Heart right ventricle (tissue), 16 donors: Measurements from ENCODE around the gene FFAR1. TPM values are rescaled to one million over a fixed set of nuclear protein-coding genes. Genes with fewer than 3 reads are reported as not detected.

Experiments used
- ATAC-seq, 8 donors: fragments of 200-7000 bp; cut with Tn5 transposase; one replicate each; pipeline ENCODE4 v1.9.1; 2020; ENCODE audit warnings: mild to moderate bottlenecking in 8 of 8, moderate library complexity in 8 of 8, moderate number of reproducible peaks in 1 of 8
- DNase-seq, 2 donors: peaks; one replicate each; pipeline ENCODE4 v3.0.0-alpha.2; 2020
- H3K27ac ChIP-seq, 10 donors: fragments of 200-600 bp; sonication (generic) in 2 of 10; one replicate each; pipeline versions ENCODE4 v1.5.0 to v1.8.0; 2020 to 2022; ENCODE audit warnings: mild to moderate bottlenecking in 3 of 10
- H3K27me3 ChIP-seq, 7 donors: fragments of 200-600 bp; one replicate each; pipeline ENCODE4 v1.8.0; 2021 to 2022; ENCODE audit warnings: mild to moderate bottlenecking in 2 of 7
- H3K36me3 ChIP-seq, 9 donors: fragments of 200-600 bp; sonication (generic) in 1 of 9; one replicate each; pipeline versions ENCODE4 v1.5.0 to v1.8.0; 2020 to 2022; ENCODE audit warnings: mild to moderate bottlenecking in 2 of 9
- H3K4me1 ChIP-seq, 9 donors: fragments of 200-600 bp; sonication (generic) in 1 of 9; one replicate each; pipeline versions ENCODE4 v1.5.0 to v1.8.0; 2020 to 2022; ENCODE audit warnings: mild to moderate bottlenecking in 4 of 9
- H3K4me3 ChIP-seq, 10 donors: fragments of 200-600 bp; sonication (generic) in 2 of 10; one replicate each; pipeline versions ENCODE4 v1.5.0 to v1.8.0; 2020 to 2022; ENCODE audit warnings: mild to moderate bottlenecking in 7 of 10, moderate library complexity in 2 of 10
- H3K9me3 ChIP-seq, 11 donors: fragments of 200-600 bp in 10 of 11; sonication (generic) in 2 of 11; one replicate each; pipeline versions ENCODE4 v1.5.0 to v1.8.0; 2013 to 2022; ENCODE audit warnings: mild to moderate bottlenecking in 2 of 11, control low read depth in 1 of 11, moderate library complexity in 1 of 11
- WGBS, 2 donors: extraction: QIAGEN DNeasy Blood & Tissue Kit; methylation state at CpG; one replicate each; pipeline ENCODE4 v1.1.7; 2013; ENCODE audit warnings: inconsistent platforms in 1 of 2; 5-methylcytosine and 5-hydroxymethylcytosine counted together
- intact Hi-C, 10 donors: fragments of 100-400 bp; cut with DNase I; formaldehyde crosslinking; loops; one replicate each; pipeline versions ENCODE4 v1.11.1 to v1.14.2; 2022
- polyA plus RNA-seq, 2 donors: library from polyadenylated mRNA; stranded (reverse); fragments of 200-250 nt; gene quantifications; one replicate each; pipeline ENCODE4 v1.2.3, GENCODE V29; 2013
- total RNA-seq, 10 donors: library from RNA; stranded (reverse); fragmentation: NEBNext Ultra II Directional in 3 of 10; extraction: Animal tissue kit (Norgen Biotek cat#: 25700) in 3 of 10; gene quantifications; one replicate each; pipeline versions ENCODE4 v1.2.1 to v1.2.4, GENCODE V29; 2021 to 2023
- TF ChIP-seq, protein P1 (sequence below), 9 donors: fragments of 200-600 bp; sonication (generic) in 2 of 9; IDR thresholded peaks; one replicate each; pipeline versions ENCODE4 v1.5.0 to v1.8.0; 2021 to 2022; ENCODE audit warnings: antibody characterized with exemption in 9 of 9, mild to moderate bottlenecking in 5 of 9, moderate library complexity in 1 of 9
- donor health status: Arrhythmogenic right ventricular cardiomyopathy.
- donor health status: ischemic (EF 13 %, LVEDD 7.1; RV severe dilation, severe dysfunction).
- donor health status: healthy with polysubstance abuse.
- donor health status: DM: no; HTN: yes; CAD: no.
- donor health status: DM: no; HTN: no; CAD: no.
- donor health status: ischemic (EF 25% LVEDD 6.9; RV normal size, moderate dysfunction).
- donor health status: ischemic (EF 25% LVEDD 5.7; RV mildly dilated, moderate dysfunction).
- donor health status: healthy.
- donor health status: DM: yes; HTN: yes; CAD: no.
- donor health status: Ischemic cardiomyopathy.
- donor health status: ischemic (EF 35%, LVEDD 5.7; RV mildly dilated, moderate dysfunction).
- donor health status: nonischemic (EF 11% LVEDD 7.7; RV severe dilation, severe dysfunction).
- donor health status: DM: yes; HTN: yes; CAD: no.
- donor health status: PGD.
- donor health status: ischemic (EF 29% LVEDD 5.4; RV normal size, mild dysfunction).
- donor health status: nonischemic (EF 23%, LVEDD 6.1; RV moderate dilation, normal function).

The FFAR1 gene
- total and polyA plus RNA-seq, 12 donors = not detected

DNA sequence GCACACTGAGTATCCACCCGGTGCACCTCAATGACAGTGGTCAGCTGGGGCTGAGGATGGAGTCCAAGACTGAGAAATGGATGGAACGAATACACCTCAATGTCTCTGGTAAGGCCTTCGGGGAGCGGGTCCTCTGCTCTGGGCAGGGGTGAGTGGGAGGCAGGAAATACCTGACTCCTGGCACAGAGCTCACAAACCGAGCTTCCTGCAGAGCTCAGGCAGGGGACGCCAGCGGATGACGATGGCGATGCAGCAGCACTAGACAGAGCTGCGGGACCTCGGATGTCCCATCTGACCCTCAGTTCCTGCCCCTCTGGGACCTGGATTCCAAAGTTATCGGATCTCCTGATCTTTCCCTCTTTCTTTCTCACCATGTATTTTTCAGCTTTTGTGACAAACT, 14.9 kb upstream of the FFAR1 start:
- ATAC-seq = no peak

DNA sequence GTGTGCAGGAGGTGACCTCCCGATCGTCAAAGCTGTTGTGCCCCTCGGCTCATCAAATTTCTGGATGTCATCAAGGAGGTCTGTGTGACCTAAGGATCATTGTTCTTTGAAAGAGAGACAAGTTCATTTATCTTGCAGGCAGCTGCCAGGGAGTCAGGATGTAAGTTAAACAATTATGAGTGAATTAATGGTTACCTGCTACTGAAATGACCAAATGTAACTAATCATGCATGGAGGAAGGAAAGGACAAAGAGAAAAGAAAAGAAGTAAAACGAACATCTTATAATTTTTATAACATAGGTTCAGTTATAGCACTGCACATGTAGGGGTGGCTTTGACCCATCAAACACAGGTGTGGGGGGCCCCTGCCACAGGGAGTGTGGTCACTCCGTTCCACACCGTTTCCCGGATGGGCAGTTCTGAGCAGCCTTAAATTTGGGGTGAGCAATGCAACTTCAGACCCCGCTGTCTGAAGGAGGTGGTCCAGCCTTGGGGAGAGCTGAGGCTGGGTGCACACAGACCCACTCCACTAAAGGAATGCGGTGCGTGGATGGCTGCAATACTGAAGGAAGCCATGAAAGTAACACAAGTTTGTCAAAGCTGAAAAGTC, 13.5 kb upstream of the FFAR1 start:
- no peak for DNase-seq
- no peak overlapping the region for H3K27ac ChIP-seq
- TF ChIP-seq, protein P1, sequence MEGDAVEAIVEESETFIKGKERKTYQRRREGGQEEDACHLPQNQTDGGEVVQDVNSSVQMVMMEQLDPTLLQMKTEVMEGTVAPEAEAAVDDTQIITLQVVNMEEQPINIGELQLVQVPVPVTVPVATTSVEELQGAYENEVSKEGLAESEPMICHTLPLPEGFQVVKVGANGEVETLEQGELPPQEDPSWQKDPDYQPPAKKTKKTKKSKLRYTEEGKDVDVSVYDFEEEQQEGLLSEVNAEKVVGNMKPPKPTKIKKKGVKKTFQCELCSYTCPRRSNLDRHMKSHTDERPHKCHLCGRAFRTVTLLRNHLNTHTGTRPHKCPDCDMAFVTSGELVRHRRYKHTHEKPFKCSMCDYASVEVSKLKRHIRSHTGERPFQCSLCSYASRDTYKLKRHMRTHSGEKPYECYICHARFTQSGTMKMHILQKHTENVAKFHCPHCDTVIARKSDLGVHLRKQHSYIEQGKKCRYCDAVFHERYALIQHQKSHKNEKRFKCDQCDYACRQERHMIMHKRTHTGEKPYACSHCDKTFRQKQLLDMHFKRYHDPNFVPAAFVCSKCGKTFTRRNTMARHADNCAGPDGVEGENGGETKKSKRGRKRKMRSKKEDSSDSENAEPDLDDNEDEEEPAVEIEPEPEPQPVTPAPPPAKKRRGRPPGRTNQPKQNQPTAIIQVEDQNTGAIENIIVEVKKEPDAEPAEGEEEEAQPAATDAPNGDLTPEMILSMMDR (IDR thresholded peaks at IDR 0.05) = no peak
- no peak for ATAC-seq
- H3K36me3 ChIP-seq = no peaks in the 10 kb centered on the region
- H3K27me3 ChIP-seq = peaks cover 0 to 50% (median 35%) of the 10 kb centered on the region in 7 donors
- no peak overlapping the region for H3K4me3 ChIP-seq
- intact Hi-C loops = no loop called here
- no peaks in the 10 kb centered on the region for H3K4me1 ChIP-seq
- H3K9me3 ChIP-seq = no peaks in the 10 kb centered on the region
- WGBS, 2 donors = 83 to 90% methylated on average over 10 of the region's 10 CpGs

More for the DNA sequence above, 14.9 kb upstream of the FFAR1 start:
- 58 to 59% methylated on average over 12 of the region's 12 CpGs for WGBS, 2 donors
- Histone ChIP-seq H3K4me1 (peaks cover 0 to 6% (median 0%) of the 10 kb centered on the region in 9 donors), H3K4me3 (no peak overlapping the region), H3K9me3 (no peaks in the 10 kb centered on the region), H3K27ac (no peak overlapping the region), H3K27me3 (peaks cover 0 to 60% (median 39%) of the 10 kb centered on the region in 7 donors), H3K36me3 (no peaks in the 10 kb centered on the region)
- DNase-seq = no peak
- TF ChIP-seq, protein P1 (IDR thresholded peaks at IDR 0.05) = no peak
- intact Hi-C loops = no loop called here

DNA sequence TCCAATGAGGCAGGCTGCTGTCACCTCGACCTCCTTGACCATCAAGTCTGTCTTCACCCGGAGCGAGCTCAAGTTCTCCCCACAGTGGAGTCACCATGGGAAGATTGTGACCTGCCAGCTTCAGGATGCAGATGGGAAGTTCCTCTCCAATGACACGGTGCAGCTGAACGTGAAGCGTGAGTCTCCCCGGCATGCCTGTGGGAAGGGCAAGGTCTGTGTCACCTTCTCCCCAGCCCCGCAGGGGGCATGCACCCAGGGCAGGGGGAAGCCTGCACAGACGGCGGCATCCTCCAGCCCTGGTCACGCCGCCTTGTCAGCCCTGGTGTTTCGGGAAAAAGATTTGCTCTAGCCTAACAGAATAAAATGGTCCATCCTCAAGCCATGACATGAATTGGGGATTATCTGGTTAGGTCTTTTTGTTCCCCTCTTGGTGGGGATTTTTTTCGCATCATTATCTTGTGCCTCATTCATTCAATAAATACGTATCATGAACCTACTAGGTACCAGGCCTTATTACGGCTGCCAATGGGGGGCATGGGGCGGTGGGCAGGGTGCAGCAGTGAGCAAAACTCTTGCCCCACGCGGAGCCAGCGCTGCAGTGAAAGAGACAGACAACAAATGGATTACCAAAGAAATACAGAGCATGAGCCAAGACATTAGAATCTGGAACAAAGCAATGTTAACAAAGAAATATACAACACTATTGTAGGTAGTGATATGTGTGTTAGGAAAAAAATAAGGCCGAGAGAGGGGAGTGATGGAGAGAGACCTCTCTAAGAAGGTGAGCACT, 11.3 kb upstream of the FFAR1 start:
- Histone ChIP-seq H3K36me3 (no peaks in the 10 kb centered on the region), H3K9me3 (no peaks in the 10 kb centered on the region), H3K4me3 (no peak overlapping the region), H3K4me1 (no peaks in the 10 kb centered on the region), H3K27ac (no peak overlapping the region), H3K27me3 (peaks cover 0 to 30% (median 24%) of the 10 kb centered on the region in 7 donors)
- no peak for DNase-seq
- 80 to 82% methylated on average over 21 of the region's 21 CpGs for WGBS, 2 donors
- ATAC-seq = no peak
- intact Hi-C loops = no loop called here
- TF ChIP-seq, protein P1 (IDR thresholded peaks at IDR 0.05) = no peak

DNA sequence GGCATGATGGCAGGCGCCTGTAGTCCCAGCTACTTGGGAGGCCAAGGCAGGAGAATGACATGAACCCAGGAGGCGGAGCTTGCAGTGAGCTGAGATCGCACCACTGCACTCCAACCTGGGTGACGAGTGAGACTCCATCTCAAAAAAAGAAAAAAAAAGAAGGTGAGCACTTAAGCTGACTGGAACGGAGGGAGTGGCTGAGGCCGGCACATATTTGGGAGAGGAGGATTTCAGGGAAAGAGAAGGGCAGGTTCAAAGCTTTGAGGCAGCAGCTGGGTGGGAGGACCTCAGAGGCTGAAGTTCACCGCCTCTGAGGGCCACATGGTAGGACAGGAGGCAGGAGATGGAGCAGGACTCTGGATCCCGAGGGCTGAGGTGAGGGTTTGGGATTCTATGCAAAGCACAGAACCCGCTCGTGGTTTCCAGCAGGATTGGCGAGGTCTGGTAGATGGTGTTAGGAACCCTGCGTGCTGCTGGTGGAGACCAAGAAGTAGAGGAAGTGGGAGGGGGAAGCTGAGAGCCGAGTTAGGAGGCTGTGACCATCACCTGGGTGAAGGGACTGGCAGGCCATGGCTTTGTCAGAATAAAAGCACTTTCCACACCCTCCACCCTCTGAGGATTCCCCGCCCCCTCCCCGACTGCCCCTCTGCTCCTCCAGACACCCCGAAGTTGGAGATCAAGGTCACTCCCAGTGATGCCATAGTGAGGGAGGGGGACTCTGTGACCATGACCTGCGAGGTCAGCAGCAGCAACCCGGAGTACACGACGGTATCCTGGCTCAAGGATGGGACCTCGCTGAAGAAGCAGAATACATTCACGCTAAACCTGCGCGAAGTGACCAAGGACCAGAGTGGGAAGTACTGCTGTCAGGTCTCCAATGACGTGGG, 10.4 kb upstream of the FFAR1 start:
- ATAC-seq = no peak
- intact Hi-C loops = no loop called here
- WGBS, 2 donors = 80 to 83% methylated on average over 25 of the region's 25 CpGs

More for the DNA sequence above, 10.4 kb upstream of the FFAR1 start:
- peaks cover 0 to 29% (median 17%) of the 10 kb centered on the region in 7 donors for H3K27me3 ChIP-seq
- no peaks in the 10 kb centered on the region for H3K4me1 ChIP-seq
- H3K27ac ChIP-seq = no peak overlapping the region
- H3K9me3 ChIP-seq = no peaks in the 10 kb centered on the region
- no peak for DNase-seq
- TF ChIP-seq, protein P1 (IDR thresholded peaks at IDR 0.05) = no peak
- H3K36me3 ChIP-seq = no peaks in the 10 kb centered on the region
- H3K4me3 ChIP-seq = no peak overlapping the region
